ENCODE measurements around the gene GLIS1.
"Not testable (repeated sequence)": the region's sequence is repeated elsewhere in the genome, so short reads cannot be mapped to it uniquely, and the experiment has no call there.

Gene GLIS1

GRCh38 chr1:53567851-53568250, 171.1 kb downstream of the GLIS1 start:
- DNase-seq (ENCODE audit: low read depth in 2 of 3, low spot score in 2 of 3), result no peak

- DNase-seq (ENCODE audit: low read depth in 2 of 3, low spot score in 2 of 3), result no peak
These were observed 171.5 kb downstream of the GLIS1 start for GRCh38 chr1:53567450-53567849.

- DNase-seq (ENCODE audit: low read depth in 2 of 3, low spot score in 2 of 3), result no peak
These were observed 175.4 kb downstream of the GLIS1 start for GRCh38 chr1:53563611-53564010.

GRCh38 chr1:53562981-53563379, 176.0 kb downstream of the GLIS1 start:
- no peak for DNase-seq (ENCODE audit: low read depth in 2 of 3, low spot score in 2 of 3)

GRCh38 chr1:53562291-53562980, 176.5 kb downstream of the GLIS1 start:
- no peak for DNase-seq (ENCODE audit: low read depth in 2 of 3, low spot score in 2 of 3)

GRCh38 chr1:53561503-53562105, 177.4 kb downstream of the GLIS1 start:
- no peak for DNase-seq (ENCODE audit: low read depth in 2 of 3, low spot score in 2 of 3)

- no peak for DNase-seq (ENCODE audit: low read depth in 2 of 3, low spot score in 2 of 3)
These were observed 178.1 kb downstream of the GLIS1 start for GRCh38 chr1:53560581-53561502.

GRCh38 chr1:53559854-53560580, 178.9 kb downstream of the GLIS1 start:
- DNase-seq (ENCODE audit: low read depth in 2 of 3, low spot score in 2 of 3), result no peak

GRCh38 chr1:53559391-53559815, 179.6 kb downstream of the GLIS1 start:
- DNase-seq (ENCODE audit: low read depth in 2 of 3, low spot score in 2 of 3), result no peak

- no peak for DNase-seq (ENCODE audit: low read depth in 2 of 3, low spot score in 2 of 3)
These were observed 180.1 kb downstream of the GLIS1 start for GRCh38 chr1:53558739-53559315.

GRCh38 chr1:53557830-53558738, 180.9 kb downstream of the GLIS1 start:
- DNase-seq (ENCODE audit: low read depth in 2 of 3, low spot score in 2 of 3), result no peak

- no peak for DNase-seq (ENCODE audit: low read depth in 2 of 3, low spot score in 2 of 3)
These were observed 181.6 kb downstream of the GLIS1 start for GRCh38 chr1:53557369-53557768.

GRCh38 chr1:53556657-53557227, 182.2 kb downstream of the GLIS1 start:
- DNase-seq (ENCODE audit: low read depth in 2 of 3, low spot score in 2 of 3), result no peak

GRCh38 chr1:53555620-53556326, 183.2 kb downstream of the GLIS1 start:
- not testable (repeated sequence) for DNase-seq (ENCODE audit: low read depth in 2 of 3, low spot score in 2 of 3)

- no peak for DNase-seq (ENCODE audit: low read depth in 2 of 3, low spot score in 2 of 3)
These were observed 184.2 kb downstream of the GLIS1 start for GRCh38 chr1:53554592-53555305.

- DNase-seq (ENCODE audit: low read depth in 2 of 3, low spot score in 2 of 3), result no peak
These were observed 185.0 kb downstream of the GLIS1 start for GRCh38 chr1:53553734-53554509.

GRCh38 chr1:53552981-53553733, 185.8 kb downstream of the GLIS1 start:
- DNase-seq (ENCODE audit: low read depth in 2 of 3, low spot score in 2 of 3), result no peak
